C4-2B (cell line): Measurements from ENCODE around the gene DCXR.

ENCODE experiments used
- CTCF ChIP-seq: fragments of 450-650 bp; conservative IDR thresholded peaks from 2 replicates; pipeline ENCODE4 v1.5.1; 2017; ENCODE audit warnings: mild to moderate bottlenecking
- ZFX ChIP-seq: fragments of 450-650 bp; IDR thresholded peaks from 2 replicates; pipeline ENCODE4 v1.6.1; 2017

- TF ChIP-seq CTCF (no peak), ZFX (no peak)
Observed at GRCh38 chr17:82045936-82046484, 8.5 kb upstream of the DCXR start.
